ENCODE results near the gene BICRA. TPM values are rescaled to one million over a fixed set of nuclear protein-coding genes. Genes with fewer than 3 reads are reported as not detected.

The BICRA gene
- total and polyA plus RNA-seq, 9 of the 15 experiments (the other 6 are each of a cell fraction or from before 2014, with no cell fraction given) = 0.01 to 8.8 (median 1.2) TPM

DNA sequence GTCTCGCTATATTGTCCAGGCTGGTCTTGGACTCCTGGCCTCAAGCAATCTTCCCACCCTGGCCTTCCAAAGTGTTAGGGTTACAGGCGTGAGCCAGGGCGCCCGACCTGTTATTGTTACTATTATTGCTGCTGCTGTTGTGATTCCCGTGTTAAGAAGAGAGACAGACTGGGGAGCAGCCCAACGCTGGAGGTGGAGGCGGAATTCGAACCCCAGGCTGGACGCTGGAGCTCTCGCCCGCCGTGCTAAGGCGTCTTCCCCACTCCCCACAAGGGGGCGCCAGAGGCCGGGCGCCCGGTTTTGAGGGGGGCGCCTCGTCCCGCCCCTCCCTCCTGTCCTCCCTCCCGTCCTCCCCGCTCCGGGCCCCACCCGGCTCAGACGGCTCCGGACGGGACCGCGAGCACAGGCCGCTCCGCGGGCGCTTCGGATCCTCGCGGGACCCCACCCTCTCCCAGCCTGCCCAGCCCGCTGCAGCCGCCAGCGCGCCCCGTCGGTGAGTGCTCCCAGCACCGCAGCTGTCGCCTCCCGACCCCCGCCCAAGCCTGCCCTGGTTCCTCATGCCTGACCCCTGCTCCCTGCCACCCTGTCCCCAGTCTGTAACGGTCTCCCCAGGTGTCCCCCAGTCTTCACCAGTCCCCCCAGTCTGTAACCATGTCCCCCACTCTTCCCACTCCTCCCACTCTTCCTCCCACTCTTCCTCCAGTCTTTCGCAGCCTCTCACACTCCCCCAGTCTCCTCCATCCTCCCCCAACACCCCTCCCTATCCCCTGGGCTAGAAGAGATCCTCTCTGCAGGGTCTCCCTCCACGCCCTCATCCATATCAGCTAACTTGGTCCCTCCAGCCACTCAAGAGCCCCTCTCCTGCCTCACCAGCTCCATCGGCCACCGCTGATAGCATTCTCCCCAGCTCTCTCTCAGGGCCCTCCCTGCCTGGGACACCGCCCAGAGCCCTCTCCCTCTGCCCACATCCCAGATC, 104.4 kb downstream of the BICRA start, which contains the start of gene EHD2 (continued):
- TF ChIP-seq FOXP4 (CRISPR knock-in tag; IDR thresholded peaks at IDR 0.05; ENCODE audit: borderline replicate concordance) (no peak), ZNF644 (tag; IDR thresholded peaks at IDR 0.05; ENCODE audit: low read depth) (no peak), STAT5A (IDR thresholded peaks at IDR 0.05; ENCODE audit: borderline replicate concordance, low read length) (no peak), STAG1 (CRISPR knock-in tag; IDR thresholded peaks at IDR 0.05; ENCODE audit: borderline replicate concordance) (peak; percentile 65; the same call in 1 of the 2 replicates), SP1 (CRISPR knock-in tag; IDR thresholded peaks at IDR 0.05) (peak; percentile 67), PRMT5 (CRISPR knock-in tag; IDR thresholded peaks at IDR 0.05) (no peak), TCF15 (CRISPR knock-in tag; IDR thresholded peaks at IDR 0.05) (no peak), TSHZ1 (CRISPR knock-in tag; IDR thresholded peaks at IDR 0.05) (no peak), RB1 (IDR thresholded peaks at IDR 0.05; ENCODE audit: low read depth) (peak; percentile 90), EHMT2 (IDR thresholded peaks at IDR 0.05) (no peak), SREBF1 (IDR thresholded peaks at IDR 0.05; ENCODE audit: borderline replicate concordance, low read depth, low read length) (no peak), NELFE (IDR thresholded peaks at IDR 0.05; ENCODE audit: insufficient read depth, insufficient read length) (no peak), CHCHD3 (CRISPR knock-in tag; IDR thresholded peaks at IDR 0.05) (no peak), ZEB2 (IDR thresholded peaks at IDR 0.05) (no peak; the same call in 1 of the 2 replicates), HDAC8 (tag; IDR thresholded peaks at IDR 0.05) (no peak), ZNF518B (CRISPR knock-in tag; IDR thresholded peaks at IDR 0.05) (no peak)
- TF ChIP-seq, protein P1, sequence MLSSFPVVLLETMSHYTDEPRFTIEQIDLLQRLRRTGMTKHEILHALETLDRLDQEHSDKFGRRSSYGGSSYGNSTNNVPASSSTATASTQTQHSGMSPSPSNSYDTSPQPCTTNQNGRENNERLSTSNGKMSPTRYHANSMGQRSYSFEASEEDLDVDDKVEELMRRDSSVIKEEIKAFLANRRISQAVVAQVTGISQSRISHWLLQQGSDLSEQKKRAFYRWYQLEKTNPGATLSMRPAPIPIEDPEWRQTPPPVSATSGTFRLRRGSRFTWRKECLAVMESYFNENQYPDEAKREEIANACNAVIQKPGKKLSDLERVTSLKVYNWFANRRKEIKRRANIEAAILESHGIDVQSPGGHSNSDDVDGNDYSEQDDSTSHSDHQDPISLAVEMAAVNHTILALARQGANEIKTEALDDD (IDR thresholded peaks at IDR 0.05) = no peak

Measured in K562 (cell line).